Mammary epithelial cell (primary cell): ENCODE results near the gene CIROP.

Source experiments
- CTCF ChIP-seq, 2 donors: IDR thresholded peaks in 1 of 2; conservative IDR thresholded peaks in 1 of 2; 2 replicates each; pipeline ENCODE4 v1.5.1; 2011 to 2012; ENCODE audit warnings: inconsistent platforms in 2 of 2, low read length in 2 of 2, mild to moderate bottlenecking in 2 of 2, control low read depth in 1 of 2, low read depth in 1 of 2; ENCODE audit not compliant: insufficient read depth in 1 of 2; ENCODE audit errors: extremely low read depth in 1 of 2
- EZH2 ChIP-seq: IDR thresholded peaks from 2 replicates; pipeline ENCODE4 v1.6.1; 2012; ENCODE audit warnings: low read length, inconsistent platforms, borderline replicate concordance

- no peak for TF ChIP-seq CTCF (conservative IDR thresholded peaks at IDR 0.05 in 1 of 2, IDR thresholded peaks at IDR 0.05 in 1 of 2; ENCODE audit: extremely low read depth in 1 of 2, insufficient read depth in 1 of 2, low read depth in 1 of 2, low read length in 2 of 2)
- TF ChIP-seq EZH2 = no peak
These were observed 13.9 kb upstream of the CIROP start, which contains the start of gene CEBPE for GRCh38 chr14:23118506-23119362.
